IPS-NIHi7 (cell line): ENCODE measurements around the gene ACSL1.

Source experiments
- DNase-seq: peaks from one replicate; pipeline ENCODE4 v3.0.0; 2012; ENCODE audit warnings: mixed read lengths; ENCODE audit errors: extremely low spot score

ACSL1 gene

DNA sequence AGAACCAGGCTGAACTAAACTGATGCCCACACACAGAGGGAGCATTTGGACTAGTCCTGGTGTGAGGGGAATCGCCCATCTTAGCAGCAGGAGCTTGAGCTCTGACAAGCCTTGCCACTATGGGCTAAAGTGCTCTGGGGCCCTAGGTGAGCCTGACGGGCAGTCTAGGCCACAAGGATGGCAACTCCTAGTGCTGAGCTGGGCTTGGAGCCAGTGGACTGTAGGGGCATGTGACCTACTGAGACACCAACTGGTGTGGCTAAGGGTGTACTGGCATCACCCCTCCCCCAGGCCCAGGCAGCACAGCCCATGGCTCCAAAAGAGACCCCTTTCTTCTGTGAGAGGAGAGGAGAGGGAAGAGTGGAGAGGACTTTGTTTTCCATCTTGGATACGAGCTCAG, 106.4 kb downstream of the ACSL1 start:
- DNase-seq, result no peak

DNA sequence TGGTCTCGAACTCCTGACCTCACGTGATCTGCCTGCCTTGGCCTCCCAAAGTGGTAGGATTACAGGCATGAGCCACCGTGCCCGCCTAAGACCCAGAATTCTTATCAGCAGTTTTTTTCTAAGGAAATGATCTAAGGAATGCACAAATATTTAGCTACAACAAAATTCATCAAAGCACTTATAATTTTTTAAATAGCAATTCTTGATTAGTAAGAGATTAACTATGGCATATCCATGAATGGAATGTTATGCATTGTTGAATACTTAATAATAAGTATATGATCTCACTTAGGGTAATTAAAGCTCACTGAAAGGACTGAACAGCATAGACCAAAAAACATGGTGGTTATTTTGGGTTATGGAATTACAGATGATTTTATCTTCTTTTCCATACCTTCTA, 110.2 kb downstream of the ACSL1 start:
- no peak for DNase-seq

DNA sequence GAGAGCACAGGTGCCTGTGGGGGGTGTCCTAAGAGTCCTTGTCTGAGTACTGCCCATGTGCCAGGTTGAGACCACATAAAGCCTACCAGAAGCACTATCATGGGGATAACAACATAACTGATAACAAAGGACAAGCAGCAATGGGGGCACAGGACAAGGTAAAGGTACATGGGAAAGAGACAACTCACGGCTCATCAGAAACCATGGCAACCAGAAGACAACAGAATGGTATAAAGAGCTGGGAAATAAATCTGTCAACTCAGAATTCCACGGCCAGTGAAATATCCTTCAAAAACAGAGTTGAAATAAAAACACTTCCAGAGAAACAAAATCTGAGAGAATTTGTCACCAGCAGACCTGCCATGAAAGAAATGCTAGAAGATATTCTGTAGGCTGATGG, 111.9 kb downstream of the ACSL1 start:
- no peak for DNase-seq

DNA sequence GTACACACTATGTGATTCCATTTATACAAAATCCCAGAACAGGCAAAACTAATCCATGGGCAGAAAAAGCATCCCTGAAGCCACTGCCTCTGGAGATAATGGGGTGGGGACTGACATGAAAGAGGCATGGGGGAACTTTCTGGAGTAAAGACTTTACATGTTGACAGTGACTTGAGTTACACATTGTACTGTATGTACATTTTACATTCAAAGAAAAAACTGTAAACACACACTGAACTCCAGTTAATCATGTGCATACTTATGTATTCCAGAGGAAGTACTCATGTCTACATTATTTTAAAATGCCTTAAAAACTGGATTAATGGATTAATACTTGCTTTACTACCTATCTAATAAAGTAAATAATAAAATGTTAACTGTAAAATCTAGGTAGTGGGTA, 113.4 kb downstream of the ACSL1 start:
- DNase-seq, result no peak

DNA sequence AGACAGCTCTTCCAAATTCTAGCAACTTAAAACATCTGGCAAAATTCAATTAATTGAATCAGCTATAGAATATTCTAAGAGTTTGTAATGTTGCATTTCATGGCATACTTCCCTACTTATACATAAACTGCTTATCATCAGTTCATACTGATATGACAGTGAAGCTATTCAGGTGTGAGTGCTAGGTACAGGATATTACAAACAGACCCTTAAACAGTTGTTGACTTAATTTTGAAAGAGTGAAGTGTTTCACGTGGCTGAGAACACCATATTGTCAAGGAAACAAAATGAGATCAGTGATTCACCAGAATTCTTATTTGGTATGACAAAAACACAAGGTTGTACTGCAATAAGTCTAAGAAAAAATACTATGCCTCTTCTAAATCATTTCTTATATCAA, 119.3 kb downstream of the ACSL1 start:
- DNase-seq, result no peak

DNA sequence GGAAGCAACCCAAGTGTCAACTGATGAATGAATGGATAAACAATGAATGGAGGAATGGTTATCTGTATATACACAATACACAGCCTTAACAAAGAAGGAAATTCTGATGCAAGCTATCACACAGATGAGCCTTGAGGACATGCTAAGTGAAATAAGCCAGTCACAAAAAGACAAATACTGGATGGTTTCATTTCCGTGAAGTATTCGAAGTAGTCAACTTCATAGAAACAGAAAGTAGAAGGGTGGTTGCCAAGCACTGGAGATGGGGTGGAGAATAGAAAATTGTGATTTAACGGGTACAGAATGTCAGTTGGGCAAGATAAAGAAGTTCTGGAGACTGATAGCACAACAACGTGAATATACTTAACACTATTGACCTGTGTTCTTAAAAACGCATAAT, 120.1 kb downstream of the ACSL1 start:
- DNase-seq, result no peak
